Measurements from ENCODE around the gene CCDC146.
"Not testable (repeated sequence)": the region's sequence is repeated elsewhere in the genome, so short reads cannot be mapped to it uniquely, and the experiment has no call there.

- not testable (repeated sequence) for TF ChIP-seq CTCF (IDR thresholded peaks at IDR 0.05; ENCODE audit: low read depth, low read length); MAX (IDR thresholded peaks at IDR 0.05; ENCODE audit: low read depth, low read length); POLR2A (IDR thresholded peaks at IDR 0.05; ENCODE audit: extremely low read depth, insufficient read length); MYC (IDR thresholded peaks at IDR 0.05; ENCODE audit: low read depth, low read length)
Observed at GRCh38 chr7:77125486-77125885, 3.1 kb downstream of the CCDC146 start.
